Fibroblast of mammary gland (primary cell): ENCODE data around the gene TTC39A.

Source experiments
- DNase-seq: peaks from one replicate; pipeline ENCODE4 v3.0.0-alpha.2; 2010; ENCODE audit warnings: low read depth
- H3K4me3 ChIP-seq: 2 replicates; pipeline ENCODE4 v1.5.1; 2011; ENCODE audit warnings: low read depth, mild to moderate bottlenecking, low read length, moderate library complexity; ENCODE audit not compliant: control insufficient read depth
- TF ChIP-seq, protein P1 (sequence below): conservative IDR thresholded peaks from 2 replicates; pipeline ENCODE4 v1.5.1; 2011; ENCODE audit warnings: low read depth, low read length, inconsistent platforms; ENCODE audit not compliant: control insufficient read depth, insufficient read depth

TTC39A gene

DNA sequence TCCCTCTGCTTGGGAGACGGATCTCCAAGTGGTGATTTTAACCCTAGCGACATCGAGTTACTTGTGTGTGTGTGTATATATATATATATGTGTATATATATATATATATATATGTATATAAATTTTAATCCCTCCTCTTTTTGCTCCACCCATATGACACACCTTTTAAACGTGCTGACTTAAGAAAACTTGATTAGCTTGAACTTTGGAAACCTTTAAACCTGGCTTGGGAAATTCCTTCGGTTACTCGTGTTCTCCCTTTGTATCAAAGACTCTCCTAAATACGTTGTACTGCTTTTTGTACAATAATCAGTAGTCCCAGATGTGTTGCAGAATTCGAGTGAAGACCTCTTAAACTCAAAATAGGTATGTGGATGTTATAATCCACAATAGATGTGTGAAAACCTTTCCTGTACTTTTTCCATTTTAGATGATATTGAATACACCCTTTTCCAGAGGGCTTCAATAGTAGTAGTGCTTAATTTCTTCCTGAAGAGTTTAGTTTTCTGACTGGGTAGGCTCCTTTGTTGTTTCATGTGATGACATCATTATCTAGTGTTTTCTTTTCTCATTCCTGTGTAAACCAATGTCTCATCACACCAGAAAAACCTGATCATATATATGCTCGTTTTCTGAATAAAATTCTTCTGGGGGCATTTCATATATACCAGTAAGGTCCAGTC is 92.9 kb downstream of the TTC39A start:
- peak; percentile 63 for DNase-seq
- H3K4me3 ChIP-seq: peak overlapping the region; percentile 94
- TF ChIP-seq, protein P1, sequence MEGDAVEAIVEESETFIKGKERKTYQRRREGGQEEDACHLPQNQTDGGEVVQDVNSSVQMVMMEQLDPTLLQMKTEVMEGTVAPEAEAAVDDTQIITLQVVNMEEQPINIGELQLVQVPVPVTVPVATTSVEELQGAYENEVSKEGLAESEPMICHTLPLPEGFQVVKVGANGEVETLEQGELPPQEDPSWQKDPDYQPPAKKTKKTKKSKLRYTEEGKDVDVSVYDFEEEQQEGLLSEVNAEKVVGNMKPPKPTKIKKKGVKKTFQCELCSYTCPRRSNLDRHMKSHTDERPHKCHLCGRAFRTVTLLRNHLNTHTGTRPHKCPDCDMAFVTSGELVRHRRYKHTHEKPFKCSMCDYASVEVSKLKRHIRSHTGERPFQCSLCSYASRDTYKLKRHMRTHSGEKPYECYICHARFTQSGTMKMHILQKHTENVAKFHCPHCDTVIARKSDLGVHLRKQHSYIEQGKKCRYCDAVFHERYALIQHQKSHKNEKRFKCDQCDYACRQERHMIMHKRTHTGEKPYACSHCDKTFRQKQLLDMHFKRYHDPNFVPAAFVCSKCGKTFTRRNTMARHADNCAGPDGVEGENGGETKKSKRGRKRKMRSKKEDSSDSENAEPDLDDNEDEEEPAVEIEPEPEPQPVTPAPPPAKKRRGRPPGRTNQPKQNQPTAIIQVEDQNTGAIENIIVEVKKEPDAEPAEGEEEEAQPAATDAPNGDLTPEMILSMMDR: no peak
